GM19351 (cell line): ENCODE results near the gene ZNF382.
A peak's percentile ranks its signal among the peaks of the same experiment; 100 is the strongest.
"Not testable (repeated sequence)": the region's sequence is repeated elsewhere in the genome, so short reads cannot be mapped to it uniquely, and the experiment has no call there.

Source experiments
- ATAC-seq: cut with Tn5 transposase; IDR thresholded peaks from one replicate; pipeline ENCODE4 v1.9.1; 2021; ENCODE audit warnings: mild to moderate bottlenecking, moderate library complexity; ENCODE audit not compliant: unreplicated experiment

The ZNF382 gene

DNA sequence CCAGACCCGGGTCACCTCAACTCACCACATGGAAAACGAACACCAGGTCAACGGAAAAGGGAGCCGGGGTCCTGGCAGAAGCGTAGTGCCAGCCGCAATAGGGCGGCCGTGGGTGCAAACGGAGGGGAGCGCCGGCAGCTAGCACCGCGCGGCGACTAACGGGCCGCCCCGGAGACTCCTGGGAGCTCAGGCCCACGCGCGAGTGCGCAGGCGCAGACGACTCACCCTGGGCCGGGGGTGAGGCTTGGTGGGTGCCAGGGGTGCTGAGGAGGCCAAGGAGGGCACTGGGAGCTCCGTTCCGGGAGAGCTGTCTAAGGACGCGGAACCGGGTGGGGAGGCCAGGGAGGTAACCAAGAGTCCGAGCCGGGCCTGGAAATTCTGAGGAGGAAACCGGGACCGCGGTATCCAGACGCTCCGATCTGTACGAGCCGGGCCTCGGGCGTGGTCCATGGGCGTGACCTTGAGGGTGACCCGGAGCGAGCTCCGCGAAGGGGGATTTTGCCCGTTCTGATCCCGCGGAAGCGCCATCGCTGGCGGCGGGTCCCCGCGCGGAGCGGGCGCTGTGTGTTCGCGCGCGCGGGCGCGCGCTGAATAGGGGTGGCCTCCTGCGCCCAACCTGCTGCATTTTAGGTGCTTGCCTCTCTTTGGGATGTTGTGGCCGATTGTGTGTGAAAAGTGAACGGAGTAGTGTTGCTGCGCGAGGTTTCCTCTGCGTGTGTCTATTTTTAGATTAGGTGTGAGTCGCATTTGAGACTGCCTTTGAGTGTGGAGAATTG is at the start of gene ZNF382:
Gene ZNF382 (plus strand): TSS at position 213 of the 776 bp plus-strand sequence. CDS start 4,602 bp downstream, outside the sequence.
- peak; percentile 78 for ATAC-seq

- ATAC-seq: no peak
Observed at GRCh38 chr19:36564391-36564790, 40.7 kb upstream of the ZNF382 start.

DNA sequence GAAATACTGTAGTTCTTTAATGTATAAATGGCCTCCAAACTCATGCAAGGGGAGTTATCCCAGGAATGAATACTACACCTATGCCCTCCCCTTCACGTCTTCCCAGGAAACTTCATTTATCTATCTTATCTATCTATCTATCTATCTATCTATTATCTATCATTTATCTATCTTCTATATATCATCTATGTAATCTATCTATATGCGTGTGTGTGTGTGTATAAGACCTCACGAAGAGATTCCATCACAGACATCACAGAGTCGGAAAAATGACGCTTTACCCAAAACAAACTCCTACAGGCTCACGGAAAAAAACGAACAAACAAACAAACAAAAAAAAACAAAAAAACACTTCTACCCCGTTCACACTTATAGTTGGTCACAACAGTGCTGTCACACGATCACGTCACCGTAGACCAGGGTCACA is 32.5 kb upstream of the ZNF382 start:
- ATAC-seq: no peak

DNA sequence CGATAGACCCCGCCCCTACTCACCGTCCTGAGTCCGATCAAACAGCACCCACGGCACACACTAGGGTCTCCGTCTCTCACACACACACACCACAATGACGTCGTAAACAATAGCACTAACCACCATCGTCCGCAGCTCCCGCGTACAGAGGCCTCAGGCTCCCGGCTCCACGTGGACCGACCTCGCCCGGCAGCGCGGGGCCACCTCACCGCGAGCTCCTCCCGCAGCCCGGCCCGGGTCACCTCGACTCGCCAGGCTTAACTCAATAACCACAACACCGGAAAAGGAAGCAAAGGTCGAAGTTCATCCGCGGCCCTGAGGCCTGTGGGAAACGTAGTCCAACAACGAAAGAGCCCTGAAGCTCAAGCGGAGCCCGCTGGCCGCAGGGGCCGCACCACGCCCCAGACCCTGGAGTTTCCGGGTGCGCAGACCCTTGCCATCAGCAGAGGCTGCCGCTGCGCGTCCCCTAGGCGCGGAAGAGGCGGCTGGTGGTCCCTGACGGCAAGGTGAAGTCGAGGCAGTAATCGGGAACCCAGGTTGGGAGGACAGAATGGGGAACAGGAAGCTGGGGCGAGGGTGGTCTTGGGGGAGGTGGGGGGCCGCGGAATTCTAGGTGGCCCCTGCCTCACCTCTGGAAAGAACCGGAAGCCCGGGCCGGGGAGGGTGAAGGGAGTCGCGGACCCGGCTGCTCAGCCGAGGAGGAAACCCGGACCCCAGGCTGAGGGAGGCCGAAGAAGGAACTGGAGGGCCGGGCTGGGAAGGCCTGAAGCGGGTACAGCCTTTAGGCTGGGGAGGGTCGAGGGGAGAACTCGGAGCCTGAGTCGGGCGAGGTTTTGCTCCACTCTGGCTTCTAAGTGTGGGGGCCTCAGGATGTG is 31.9 kb upstream of the ZNF382 start, which contains the start of gene ZNF529:
Gene ZNF529 (minus strand): TSS at position 273 of the 875 bp plus-strand sequence. CDS start 946 bp downstream, outside the sequence.
- ATAC-seq: peak; percentile 91

GRCh38 chr19:36573895-36574720 is 31.0 kb upstream of the ZNF382 start:
- peak; percentile 15 for ATAC-seq

DNA sequence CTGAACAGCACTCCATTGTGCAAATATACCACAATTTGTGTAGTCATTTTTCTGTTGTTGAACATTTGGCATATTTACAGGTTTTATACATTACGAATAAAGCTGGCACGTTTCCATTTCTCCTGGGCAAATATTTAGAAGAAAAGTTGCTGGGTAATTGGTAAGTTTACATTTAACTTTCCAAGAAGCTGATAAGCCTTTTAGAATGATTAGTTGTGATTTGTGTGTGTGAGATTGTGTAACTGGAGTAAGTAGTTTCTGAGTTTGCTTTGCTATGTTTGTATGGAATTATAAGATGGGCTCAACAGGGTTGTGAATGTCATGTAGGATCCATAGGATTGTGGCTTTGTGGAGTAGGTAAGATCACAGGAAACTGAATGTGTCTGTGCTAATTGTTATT is 30.4 kb upstream of the ZNF382 start:
- ATAC-seq: no peak

DNA sequence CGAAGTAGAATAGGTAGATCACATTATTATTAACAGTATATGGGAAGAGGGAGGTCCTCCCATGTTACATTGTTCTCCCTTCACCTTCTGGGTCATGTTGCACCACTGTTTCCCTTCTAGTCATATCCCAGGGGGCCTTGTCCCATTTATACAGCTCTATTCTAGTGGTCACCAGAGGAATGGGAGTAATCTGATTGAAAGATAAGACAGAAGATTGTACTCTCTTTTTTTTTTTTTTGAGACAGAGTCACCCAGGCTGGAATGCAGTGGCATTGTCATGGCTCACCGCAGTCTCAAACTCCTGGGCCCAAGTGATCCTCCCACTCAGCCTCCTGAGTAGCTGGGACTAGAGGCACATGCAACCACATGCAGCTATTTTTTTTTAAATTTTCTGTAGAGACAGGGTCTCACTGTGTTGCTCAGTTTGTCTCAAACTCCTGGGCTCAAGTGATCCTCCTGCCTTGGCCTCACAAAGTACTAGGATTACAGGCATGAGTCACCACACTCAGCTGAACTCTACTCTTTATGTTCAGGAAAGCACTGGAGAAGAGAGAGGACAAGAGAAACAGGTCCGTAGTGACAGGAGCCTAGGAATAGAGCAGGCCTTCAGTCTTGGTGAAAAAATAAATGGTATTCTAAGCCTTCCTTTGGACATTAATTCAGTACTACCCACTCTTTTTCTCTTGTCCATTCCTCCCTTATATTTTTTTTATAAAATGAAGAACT is 27.7 kb upstream of the ZNF382 start:
- ATAC-seq: no peak

DNA sequence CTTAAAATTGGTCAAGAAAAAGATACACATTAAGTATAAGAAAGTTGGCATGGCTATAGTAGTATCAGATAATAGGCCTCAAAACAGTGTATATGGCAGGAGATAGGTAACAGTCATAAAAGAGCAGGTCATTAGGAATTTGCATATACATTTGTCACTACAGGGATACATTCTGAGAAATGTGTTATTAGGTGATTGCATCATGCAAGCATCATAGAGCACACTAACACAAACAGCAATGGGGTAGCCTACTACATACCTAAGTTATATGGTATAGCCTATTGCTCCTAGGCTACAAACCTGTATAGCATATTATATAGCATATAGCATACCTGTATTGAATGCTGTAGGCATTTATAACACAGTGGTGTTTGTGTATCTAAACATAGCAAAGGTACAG is 25.9 kb upstream of the ZNF382 start:
- no peak for ATAC-seq

- ATAC-seq: not testable (repeated sequence)
Observed at GRCh38 chr19:36602681-36603080, 2.4 kb upstream of the ZNF382 start.

DNA sequence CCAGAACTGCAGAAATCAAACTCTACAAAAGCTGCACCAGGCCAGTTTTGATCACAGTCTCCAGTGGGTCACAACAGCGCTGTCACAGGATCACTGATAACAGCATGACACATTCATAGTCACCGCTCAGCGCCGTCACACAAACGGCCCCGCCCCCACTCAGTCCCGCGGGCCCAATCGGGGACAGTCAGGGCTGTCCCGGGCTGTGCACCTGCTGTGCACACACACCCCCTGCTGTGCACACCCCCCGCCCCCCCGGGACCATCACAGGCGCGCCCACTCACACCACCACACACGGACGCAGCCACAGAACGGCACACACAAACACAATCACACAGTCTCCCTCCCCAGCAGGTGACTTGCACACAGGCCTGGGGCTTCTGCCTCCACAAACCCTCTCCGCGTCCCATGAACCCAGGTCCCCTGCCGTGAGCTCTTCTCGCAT is 435 bp upstream of the ZNF382 start:
- peak; percentile 84 for ATAC-seq

- peak; percentile 7 for ATAC-seq
Observed at GRCh38 chr19:36605877-36606478, 865 bp downstream of the ZNF382 start.

GRCh38 chr19:36627057-36627456 is 21.9 kb downstream of the ZNF382 start:
- no peak for ATAC-seq

- ATAC-seq: no peak
Observed at GRCh38 chr19:36635342-36635741, 30.2 kb downstream of the ZNF382 start.

GRCh38 chr19:36638862-36639510 is 33.9 kb downstream of the ZNF382 start:
- ATAC-seq: no peak

- no peak for ATAC-seq
Observed at GRCh38 chr19:36646746-36647145, 41.6 kb downstream of the ZNF382 start.

GRCh38 chr19:36652958-36653357 is 47.8 kb downstream of the ZNF382 start:
- ATAC-seq: no peak

GRCh38 chr19:36665832-36666231 is 60.7 kb downstream of the ZNF382 start:
- no peak for ATAC-seq

DNA sequence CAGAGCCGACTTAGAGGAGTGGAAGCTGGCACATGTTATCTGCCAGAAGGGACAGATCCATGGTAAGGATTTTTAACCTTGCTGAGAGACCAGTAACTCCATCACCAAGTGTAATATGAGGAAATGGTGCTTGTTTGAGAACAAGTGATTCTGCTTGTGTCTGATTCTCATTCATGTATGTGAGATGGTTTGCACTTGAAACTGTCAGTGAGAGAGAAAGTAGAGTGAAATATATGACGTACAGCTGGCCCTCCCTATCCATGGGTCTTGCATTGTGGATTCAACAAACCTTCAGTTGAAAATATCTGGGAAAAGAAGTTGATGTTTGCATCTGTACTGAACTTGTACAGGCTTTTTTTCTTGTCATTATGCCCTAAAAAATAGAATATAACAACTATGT is 63.5 kb downstream of the ZNF382 start:
- ATAC-seq: no peak

DNA sequence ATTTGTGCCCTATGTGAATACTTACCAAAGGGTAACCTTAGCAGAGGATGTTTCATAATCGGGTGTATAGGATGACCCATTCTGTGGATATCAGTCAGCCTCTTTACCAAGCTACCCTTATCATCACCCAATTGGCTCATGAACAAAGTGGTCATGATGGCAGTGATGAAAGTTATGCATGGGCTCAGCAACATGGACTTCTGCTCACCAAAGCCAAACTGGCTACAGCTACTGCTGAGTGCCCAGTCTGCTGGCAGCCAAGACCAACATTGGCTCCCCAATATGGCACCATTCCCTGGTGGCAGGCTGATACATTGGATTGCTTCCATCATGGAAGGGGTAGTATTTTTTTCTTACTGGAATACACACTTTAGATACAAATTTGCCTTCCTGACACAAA is 67.3 kb downstream of the ZNF382 start:
- no peak for ATAC-seq
